ENCODE data around the gene SLC40A1. TPM values are rescaled to one million over a fixed set of nuclear protein-coding genes. Genes with fewer than 3 reads are reported as not detected.

Gene SLC40A1
- total RNA-seq, 1 donor from 2014 or later = not detected

DNA sequence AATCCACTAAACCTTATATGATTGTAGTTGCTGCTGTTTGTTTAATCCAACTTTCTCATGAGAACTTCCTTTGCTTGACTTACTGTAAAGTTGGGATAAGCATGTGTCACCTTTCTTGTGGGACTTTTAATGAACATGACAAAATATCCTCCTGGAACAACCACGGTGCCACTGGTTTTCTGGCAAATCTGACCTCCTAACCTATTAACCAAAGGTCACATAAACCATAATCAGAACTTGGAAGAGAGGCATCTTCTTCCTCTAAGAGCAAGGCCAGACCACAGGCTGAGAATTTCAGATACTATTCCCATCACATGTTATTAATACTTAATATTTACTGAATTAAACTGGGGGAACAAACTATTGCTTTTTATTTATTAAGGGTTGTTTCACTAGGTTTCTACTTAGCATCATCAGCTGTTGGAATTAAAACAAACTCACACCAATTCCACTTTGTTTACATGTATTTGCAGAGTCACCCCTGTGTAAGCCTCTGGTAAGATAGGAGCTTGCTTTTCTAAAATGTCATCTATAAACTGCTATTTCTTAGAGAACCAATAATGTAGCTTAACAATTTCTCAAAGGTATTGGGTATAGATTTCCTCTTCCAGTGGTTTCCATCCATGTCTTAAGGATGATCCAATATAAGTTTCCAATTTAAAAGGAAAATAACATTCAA lies 2.2 kb downstream of the SLC40A1 start:
- H3K4me3 ChIP-seq = no peak overlapping the region
- peaks cover 8% of the 10 kb centered on the region for H3K4me1 Mint-ChIP-seq

DNA sequence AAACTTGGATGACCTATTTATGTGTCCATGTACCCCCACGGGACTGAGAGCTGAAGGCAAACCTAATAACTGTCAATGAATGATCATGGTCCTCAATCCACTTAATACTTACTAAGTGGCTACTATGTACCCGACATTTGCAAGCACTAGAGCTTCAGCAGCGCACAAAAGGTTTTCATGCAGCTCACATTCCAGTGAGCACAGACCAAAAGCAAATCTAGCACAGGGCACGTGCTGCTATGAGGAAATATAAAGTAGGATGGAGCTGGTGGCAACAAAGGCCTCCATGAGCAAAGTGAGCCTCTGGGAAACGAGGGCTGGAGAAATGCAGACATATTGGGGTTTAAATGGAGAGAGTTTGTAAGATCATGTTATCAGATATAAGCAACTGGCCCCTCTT lies 3.5 kb downstream of the SLC40A1 start:
- Histone ChIP-seq H3K9me3 (ENCODE audit: low read depth) (no peaks in the 10 kb centered on the region), H3K9ac (no peak overlapping the region), H3K27me3 (peaks cover 100% of the 10 kb centered on the region), H3K4me2 (no peak overlapping the region), H3F3A (ENCODE audit: low read depth) (peaks cover 15% of the 10 kb centered on the region), H3K4me3 (no peak overlapping the region), H3K4me1 (peaks cover 5% of the 10 kb centered on the region), H3K36me3 (no peaks in the 10 kb centered on the region), H3K79me2 (ENCODE audit: low read depth) (no peaks in the 10 kb centered on the region), H4K20me1 (ENCODE audit: low read depth) (peaks cover 10% of the 10 kb centered on the region), H2AFZ (replicated peaks) (no peak overlapping the region), H3K27ac (no peak overlapping the region)
- H3K9me3 Mint-ChIP-seq = no peaks in the 10 kb centered on the region
- DNase-seq (ENCODE audit: low spot score) = no peak
- peaks cover 24% of the 10 kb centered on the region for H3K27me3 Mint-ChIP-seq (ENCODE audit: insufficient read depth, low read depth)
- H3K4me1 Mint-ChIP-seq = peaks cover 8% of the 10 kb centered on the region
- TF ChIP-seq EZH2phosphoT487 (IDR thresholded peaks at IDR 0.05) = no peak
- TF ChIP-seq, protein P1, sequence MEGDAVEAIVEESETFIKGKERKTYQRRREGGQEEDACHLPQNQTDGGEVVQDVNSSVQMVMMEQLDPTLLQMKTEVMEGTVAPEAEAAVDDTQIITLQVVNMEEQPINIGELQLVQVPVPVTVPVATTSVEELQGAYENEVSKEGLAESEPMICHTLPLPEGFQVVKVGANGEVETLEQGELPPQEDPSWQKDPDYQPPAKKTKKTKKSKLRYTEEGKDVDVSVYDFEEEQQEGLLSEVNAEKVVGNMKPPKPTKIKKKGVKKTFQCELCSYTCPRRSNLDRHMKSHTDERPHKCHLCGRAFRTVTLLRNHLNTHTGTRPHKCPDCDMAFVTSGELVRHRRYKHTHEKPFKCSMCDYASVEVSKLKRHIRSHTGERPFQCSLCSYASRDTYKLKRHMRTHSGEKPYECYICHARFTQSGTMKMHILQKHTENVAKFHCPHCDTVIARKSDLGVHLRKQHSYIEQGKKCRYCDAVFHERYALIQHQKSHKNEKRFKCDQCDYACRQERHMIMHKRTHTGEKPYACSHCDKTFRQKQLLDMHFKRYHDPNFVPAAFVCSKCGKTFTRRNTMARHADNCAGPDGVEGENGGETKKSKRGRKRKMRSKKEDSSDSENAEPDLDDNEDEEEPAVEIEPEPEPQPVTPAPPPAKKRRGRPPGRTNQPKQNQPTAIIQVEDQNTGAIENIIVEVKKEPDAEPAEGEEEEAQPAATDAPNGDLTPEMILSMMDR (IDR thresholded peaks at IDR 0.05) = no peak
- TF ChIP-seq EZH2 (IDR thresholded peaks at IDR 0.05) = no peak
- H3K27ac Mint-ChIP-seq = no peak overlapping the region
- no peaks in the 10 kb centered on the region for H3K36me3 Mint-ChIP-seq
- H3K4me3 Mint-ChIP-seq = no peak overlapping the region

More for the DNA sequence above, 2.2 kb downstream of the SLC40A1 start:
- Histone ChIP-seq H2AFZ (replicated peaks) (no peak overlapping the region), H3K79me2 (ENCODE audit: low read depth) (no peaks in the 10 kb centered on the region), H3K4me2 (no peak overlapping the region), H3K36me3 (no peaks in the 10 kb centered on the region), H3K27ac (no peak overlapping the region), H4K20me1 (ENCODE audit: low read depth) (peaks cover 10% of the 10 kb centered on the region), H3K27me3 (peaks cover 100% of the 10 kb centered on the region), H3K4me1 (peaks cover 5% of the 10 kb centered on the region), H3F3A (ENCODE audit: low read depth) (peaks cover 20% of the 10 kb centered on the region), H3K9ac (no peak overlapping the region), H3K9me3 (ENCODE audit: low read depth) (no peaks in the 10 kb centered on the region)
- Mint-ChIP-seq H3K27ac (no peak overlapping the region), H3K36me3 (no peaks in the 10 kb centered on the region), H3K4me3 (no peak overlapping the region), H3K27me3 (ENCODE audit: insufficient read depth, low read depth) (peaks cover 32% of the 10 kb centered on the region), H3K9me3 (no peaks in the 10 kb centered on the region)
- DNase-seq (ENCODE audit: low spot score) = no peak
- TF ChIP-seq EZH2 (IDR thresholded peaks at IDR 0.05) (no peak), EZH2phosphoT487 (IDR thresholded peaks at IDR 0.05) (no peak)
- TF ChIP-seq, protein P1 (IDR thresholded peaks at IDR 0.05) = no peak

DNA sequence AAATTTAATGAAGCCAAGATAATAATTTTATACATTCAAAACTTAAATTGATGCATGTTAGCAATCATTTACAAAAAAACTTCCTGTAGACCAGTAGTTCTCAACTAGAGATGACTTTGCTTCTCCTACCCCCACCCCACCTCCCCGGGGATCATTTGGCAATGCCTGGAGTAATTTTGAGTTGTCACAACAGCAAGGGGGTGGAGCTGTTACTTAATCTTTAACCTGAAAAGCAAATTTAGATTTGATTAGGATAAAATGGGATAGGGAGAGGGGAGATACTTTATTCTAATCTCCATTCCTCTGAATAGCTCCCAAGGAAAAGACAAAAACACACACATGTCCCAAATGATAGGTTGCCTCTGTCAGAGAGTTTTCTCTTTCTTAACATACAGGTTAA lies 4.2 kb downstream of the SLC40A1 start:
- Histone ChIP-seq H3K9me3 (ENCODE audit: low read depth) (no peaks in the 10 kb centered on the region), H4K20me1 (ENCODE audit: low read depth) (peaks cover 3% of the 10 kb centered on the region), H2AFZ (replicated peaks) (no peak overlapping the region), H3F3A (ENCODE audit: low read depth) (peaks cover 9% of the 10 kb centered on the region), H3K9ac (no peak overlapping the region), H3K4me3 (no peak overlapping the region), H3K27ac (no peak overlapping the region), H3K27me3 (peaks cover 100% of the 10 kb centered on the region), H3K4me1 (peaks cover 5% of the 10 kb centered on the region), H3K79me2 (ENCODE audit: low read depth) (no peaks in the 10 kb centered on the region), H3K36me3 (no peaks in the 10 kb centered on the region), H3K4me2 (no peak overlapping the region)
- Mint-ChIP-seq H3K4me1 (peaks cover 6% of the 10 kb centered on the region), H3K36me3 (no peaks in the 10 kb centered on the region), H3K27ac (no peak overlapping the region), H3K9me3 (no peaks in the 10 kb centered on the region), H3K27me3 (ENCODE audit: insufficient read depth, low read depth) (peaks cover 17% of the 10 kb centered on the region), H3K4me3 (no peak overlapping the region)
- no peak for DNase-seq (ENCODE audit: low spot score)
- no peak for TF ChIP-seq EZH2 (IDR thresholded peaks at IDR 0.05)
- no peak for TF ChIP-seq EZH2phosphoT487 (IDR thresholded peaks at IDR 0.05)
- TF ChIP-seq, protein P1 (IDR thresholded peaks at IDR 0.05) = no peak
